GM21423 (cell line): ENCODE measurements around the gene NET1.

Experiments used
- ATAC-seq: cut with Tn5 transposase; IDR thresholded peaks from one replicate; pipeline ENCODE4 v1.9.1; 2021; ENCODE audit warnings: mild to moderate bottlenecking, moderate library complexity; ENCODE audit not compliant: unreplicated experiment

Gene NET1

DNA sequence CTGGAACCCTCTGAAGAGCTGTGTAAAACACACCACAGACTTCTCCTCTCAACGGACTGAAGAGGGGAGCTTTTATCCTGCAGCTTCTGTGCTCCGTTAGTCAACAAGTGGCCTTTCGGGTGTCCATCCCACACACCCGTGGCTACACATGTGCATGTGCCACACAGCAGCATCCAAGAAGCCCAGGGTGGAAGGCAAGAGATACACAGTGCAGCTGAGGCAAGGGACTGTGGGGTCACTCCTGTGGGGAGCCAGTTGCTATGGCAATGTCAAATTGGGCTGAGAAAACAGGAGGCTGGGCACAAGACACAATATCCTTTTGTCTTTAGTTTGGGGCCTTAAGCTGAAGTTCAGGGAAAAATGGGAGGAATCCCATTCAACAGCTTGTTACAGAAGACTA is 28.7 kb downstream of the NET1 start:
- ATAC-seq = no peak

DNA sequence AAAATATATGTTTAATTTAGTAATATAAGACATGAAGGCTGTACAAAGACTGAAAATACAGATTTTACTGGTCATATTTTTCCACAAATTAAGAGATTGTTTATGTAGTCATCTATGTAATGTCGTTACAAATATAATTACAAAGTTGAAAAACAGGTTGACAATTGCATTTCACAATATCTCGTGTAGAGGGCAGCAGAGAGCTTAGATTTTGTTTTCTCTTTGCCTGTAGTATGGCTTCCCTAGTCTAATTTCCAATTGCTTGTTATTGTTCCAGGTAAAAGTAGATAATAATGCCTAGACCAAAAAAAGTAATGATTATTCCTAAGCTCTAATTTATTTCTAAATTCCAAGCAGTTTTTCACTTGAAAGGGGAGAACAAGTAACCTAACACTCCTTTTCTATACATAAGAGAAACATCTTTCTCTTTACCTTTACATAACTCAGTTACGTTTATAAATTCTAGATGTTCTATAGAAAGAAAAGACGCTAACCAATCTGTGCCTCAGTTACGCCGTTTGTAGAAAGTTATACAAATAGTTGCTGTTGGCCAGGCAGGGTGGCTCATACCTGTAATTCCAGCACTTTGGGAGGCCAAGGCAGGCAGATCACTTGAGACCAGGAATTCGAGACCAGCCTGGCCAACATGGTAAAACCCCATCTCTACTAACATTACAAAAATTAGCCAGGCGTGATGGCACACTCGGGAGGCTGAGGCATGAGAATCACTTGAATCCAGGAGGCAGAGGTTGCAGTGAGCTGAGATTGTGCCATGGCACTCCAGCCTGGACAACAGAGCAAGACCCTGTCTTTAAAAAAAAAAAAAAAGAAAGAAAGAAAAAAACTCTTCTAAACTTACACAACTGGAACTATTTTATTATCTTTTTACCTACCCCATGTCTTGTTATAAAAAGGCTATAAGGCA is 30.0 kb downstream of the NET1 start:
- no peak for ATAC-seq

DNA sequence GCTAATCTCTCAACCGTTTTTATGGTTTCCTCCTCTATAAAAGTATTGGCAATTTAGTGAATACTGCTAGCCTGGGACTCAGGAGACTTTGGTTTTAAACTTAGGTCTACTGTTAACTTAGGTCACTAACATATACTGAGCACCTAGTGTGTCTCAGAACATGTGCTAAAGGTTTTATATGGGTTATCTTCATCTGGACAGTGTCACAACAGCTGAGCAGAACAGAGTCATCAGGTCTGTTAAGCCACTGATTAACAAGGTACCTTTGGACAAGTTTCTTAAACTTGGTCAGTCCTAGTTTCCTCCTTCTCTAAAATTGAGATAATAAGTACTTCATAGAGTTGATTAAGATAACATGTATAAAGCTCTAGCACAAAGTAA is 30.6 kb downstream of the NET1 start:
- ATAC-seq = peak; percentile 28

DNA sequence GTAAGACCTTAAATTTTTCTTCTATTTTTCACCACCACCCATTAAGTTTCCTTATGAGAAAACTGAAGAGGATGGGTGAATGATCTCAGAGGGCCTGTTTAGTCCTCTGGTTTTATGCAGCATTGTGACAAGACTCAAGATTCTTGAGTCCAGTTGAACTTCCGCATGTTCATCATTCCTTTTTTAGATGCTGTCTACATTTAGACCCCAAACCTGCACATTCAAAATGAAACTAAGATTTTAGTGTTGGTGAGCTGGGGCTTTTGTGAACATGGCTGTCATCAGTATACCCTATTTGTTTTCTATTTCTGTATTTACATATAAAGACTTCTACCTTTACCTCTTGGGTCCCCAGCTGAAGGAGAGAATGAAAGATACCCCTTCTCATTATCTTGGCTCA is 31.1 kb downstream of the NET1 start:
- ATAC-seq = peak; percentile 65

DNA sequence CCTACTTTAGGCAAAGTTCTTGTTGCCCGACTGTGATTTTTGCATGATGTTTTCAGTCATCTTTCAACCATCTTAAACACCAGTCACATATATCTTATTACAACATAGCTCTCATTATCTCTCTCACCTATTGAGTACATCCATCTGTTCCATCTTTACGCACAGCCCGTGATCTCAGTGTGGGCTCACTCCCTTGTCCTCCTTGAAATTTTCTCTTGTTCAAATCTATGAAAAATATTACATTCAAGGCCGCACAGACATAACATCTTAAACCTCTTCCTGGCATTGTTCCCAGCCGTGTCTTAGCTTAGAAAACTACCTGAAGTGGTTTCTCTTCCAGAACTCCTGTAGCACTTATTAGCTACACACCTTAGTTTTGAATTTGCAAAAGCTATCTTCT is 32.6 kb downstream of the NET1 start:
- no peak for ATAC-seq

DNA sequence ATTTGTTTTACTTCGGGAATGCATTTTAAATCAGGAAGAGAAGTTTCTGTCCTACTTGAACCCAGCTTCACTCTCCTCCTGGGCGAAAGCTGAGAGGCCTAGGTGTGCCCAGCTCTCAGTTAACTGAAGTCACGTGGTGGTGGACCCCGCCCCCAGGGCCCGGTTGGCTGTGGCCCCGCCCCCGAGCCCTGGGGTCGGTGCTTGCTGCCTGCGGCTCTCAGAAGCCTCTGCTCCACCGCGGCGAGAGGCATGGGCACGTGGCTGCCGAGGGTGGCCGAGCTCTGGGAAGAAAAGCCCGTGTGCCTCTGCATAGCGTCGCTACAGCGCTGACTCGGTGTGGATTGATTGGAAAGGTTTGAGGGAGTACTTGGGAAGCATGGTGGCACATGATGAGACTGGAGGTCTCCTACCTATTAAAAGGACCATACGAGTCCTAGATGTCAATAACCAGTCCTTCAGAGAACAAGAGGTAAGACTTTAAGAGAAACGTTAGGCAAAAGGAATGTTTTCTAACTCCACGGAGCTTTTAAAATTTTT is 34.1 kb downstream of the NET1 start:
- peak; percentile 51 for ATAC-seq

DNA sequence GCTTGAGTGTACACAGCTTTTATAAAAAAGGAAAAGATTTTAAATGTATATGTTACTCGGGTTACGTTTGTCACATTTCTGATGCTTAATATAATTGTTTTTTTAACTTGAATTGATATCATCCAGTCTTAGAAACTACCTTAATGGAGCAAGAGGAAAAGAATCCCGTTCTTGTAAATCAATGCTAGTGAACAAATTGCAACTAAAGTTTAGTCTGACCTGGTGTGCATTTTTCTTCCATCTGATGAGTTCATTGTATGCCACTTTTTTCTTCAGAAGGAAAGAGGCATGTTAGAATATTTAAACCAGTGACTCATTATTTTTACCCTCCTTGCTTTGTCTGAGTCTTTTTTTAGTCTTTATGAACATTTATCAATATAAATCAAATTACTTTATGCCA is 34.7 kb downstream of the NET1 start:
- no peak for ATAC-seq

DNA sequence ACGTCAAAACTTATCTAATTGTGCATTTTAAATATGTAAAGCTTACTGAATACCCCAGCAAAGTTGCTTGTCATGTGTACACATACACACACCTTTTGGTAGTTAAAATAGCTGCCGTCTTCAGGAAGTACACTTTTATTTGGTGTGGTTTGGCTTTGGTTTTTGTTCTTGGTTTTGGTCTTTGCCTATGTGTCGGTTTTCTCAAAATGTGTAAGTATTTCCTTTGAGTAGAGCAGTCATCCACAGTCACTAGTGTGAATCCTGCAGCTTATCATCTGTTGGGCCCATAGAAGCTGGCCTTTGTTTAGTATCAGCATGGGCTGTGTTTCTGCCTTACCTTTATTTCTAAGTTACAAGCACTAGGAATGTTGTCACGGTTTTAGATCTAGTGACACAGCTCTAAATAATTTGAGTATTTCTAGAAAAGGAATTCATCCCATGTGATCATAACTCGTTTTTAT is 35.3 kb downstream of the NET1 start:
- ATAC-seq = peak; percentile 47

DNA sequence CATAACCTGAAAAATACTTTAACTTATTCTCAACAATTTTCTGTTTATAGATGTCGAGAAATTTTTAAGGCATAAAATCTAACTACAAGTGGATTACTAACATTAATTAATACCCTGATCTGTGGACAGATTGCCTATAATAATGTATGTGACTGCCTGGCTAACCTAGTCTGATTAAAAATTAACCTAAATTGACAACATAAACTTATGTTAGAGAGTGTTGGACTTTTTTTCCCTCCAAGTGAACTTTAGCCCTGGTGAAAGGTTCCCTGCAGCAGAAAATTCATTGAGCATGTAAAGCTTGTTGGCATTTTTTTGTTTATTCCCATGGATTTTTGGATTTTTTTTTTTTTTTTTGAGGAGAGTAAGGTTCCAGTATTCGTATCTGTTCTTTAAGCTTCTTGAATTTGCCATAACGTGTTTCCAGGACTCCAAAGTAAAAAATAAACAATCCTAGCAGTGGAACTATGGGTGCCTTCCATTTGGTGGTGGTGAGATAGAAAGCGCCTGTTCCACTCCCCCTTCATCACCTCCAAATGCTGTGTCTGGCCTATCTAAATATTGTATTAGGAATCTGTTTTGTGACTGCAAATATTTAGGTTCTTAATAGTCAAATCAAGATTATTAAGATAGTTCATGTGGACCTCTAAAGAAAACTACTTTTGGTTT is 36.1 kb downstream of the NET1 start:
- no peak for ATAC-seq

DNA sequence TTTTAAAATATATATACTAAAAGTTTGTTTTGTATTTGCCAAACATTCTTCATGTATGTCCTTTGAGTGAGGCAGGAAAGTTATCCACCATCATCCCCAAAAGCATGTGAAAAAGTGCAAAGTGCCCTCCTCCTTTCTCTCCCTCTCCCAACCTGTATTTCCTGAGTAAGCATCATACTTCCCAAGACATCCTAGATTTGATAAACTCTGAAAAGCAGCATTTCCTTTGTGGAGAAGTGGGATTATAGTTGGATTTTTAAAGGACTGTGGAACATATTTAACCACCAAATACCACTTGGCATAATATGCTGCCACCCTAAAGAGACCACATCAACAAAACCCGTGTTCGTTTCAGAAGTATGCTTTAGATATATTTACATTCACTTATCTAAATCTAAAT is 36.9 kb downstream of the NET1 start:
- no peak for ATAC-seq

DNA sequence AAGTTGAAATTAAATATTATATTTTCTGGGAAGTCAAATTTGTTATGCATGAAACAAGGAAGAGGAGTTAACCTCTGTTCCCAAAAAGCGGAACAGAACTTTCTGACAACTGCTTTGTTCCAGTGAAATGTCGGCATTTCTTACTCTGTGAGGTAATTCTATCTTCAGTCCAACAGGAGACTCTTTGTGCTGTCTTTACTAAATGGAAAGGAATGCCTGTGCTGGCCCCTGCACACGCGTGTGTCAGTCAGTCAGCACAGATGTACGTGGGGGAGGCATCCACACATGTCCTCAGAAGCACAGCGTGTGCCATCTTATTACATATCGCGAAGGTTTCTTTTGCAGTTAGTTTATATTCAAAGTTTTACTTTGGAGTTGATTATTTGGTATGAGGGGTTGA is 37.5 kb downstream of the NET1 start:
- no peak for ATAC-seq

DNA sequence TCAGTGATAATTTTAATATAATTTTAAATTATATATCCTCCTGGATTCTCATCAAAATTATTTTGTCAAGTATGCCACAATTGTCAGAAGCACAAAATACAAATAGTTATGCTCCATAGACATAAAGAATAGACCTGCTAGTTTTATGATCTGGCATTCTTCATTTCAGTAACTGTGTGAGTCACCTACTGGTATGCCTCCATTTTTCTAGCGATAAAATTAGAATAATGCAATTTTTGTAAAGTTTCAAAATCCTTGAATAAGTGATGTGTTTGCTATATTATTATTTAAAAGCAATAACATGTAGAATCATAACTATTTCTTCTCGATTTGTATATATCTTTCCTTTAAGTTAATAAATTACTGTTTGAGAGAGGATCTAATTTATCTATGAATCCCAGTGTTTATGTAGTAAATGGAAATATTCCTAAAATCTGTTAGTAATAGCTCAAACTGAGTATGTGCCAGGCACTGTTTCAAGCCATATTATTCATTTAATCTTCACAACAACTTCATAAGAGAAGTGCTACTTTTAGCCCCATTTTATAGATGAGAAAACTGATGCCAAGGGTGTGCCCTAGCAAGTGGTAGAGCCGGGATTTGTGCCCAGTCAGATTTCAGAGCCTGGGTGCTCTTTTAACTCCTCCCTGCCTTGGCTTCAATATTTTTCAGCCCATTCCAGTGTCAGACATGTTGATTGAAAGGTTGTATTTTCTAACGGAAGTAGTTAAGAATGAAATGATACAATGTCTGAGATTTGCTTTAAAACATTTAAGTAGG is 38.4 kb downstream of the NET1 start:
- ATAC-seq = no peak

DNA sequence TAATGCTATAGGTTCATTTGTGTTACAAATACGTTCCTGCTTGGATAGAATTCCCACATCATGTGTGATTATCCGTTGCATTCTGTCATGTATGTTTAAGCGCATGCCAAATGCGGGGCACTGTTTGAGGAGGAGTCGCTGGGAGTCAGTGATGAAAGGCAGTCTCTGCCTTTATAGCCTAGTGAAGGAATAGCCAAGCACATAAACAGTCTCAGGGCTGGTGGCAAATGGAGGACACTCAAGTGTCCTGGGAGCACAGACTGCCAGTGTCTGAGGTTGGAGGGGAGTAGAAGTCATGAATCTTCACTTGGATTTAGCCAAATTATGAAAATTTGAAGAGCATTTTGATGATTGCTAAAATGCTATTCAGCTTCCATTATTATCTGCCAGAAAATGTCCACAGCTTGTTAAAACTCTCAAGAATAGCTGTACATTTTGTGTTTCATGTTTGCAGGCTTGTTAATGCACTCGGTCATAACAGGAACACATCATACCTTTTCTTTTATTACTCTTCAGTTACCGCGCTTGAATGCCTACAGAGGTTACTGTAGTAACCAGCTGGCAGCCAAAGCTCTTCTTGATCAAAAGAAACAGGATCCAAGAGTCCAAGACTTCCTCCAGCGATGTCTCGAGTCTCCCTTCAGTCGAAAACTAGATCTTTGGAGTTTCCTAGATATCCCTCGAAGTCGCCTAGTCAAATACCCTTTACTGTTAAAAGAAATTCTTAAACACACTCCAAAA is 41.6 kb downstream of the NET1 start:
- no peak for ATAC-seq

DNA sequence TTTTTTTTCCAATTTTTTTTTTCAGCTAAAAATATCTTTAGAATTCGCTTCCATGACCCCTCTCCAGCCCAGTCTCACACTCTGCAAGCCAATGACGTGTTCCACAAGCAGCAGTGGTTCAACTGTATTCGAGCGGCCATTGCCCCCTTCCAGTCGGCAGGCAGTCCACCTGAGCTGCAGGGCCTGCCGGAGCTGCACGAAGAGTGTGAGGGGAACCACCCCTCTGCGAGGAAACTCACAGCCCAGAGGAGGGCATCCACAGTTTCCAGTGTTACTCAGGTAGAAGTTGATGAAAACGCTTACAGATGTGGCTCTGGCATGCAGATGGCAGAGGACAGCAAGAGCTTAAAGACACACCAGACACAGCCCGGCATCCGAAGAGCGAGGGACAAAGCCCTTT is 44.2 kb downstream of the NET1 start:
- ATAC-seq = no peak

DNA sequence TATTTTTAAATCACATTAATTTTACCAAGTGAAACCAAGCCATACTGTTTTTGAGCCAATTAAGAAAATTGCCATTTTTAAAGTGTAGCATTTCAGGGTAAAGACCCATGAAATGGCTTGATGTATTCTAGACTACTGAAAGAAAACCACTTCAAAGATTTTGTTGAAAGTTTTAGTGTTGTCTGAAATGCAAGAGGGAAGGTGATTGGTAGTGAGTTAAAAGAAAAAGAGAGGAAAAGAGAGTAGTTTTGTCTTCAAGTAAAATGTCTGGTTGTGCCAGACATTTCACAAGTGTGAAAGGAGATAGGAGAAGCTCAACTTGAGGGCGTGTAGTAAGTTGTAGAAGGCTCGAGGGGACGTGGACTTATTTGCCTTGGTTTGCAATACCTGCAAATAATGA is 45.4 kb downstream of the NET1 start:
- ATAC-seq = no peak

DNA sequence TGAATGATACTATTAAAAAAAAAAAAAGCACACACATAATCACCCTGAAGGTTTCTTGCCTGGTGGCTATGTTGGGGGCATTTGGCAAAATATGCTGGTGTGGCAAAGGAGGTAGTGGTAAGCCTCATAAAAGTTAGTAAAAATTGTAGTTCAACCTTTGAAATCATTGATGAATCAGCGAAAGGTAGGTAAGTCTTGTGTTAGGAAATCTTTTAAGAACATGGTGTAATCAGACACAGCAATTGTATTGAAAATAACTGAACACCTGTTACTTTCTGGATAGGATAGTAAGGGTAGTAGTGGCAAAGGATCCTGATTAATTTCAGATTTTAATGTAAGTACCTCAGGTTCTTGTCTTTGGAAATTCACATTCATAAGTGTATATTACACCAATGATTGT is 46.1 kb downstream of the NET1 start:
- no peak for ATAC-seq

DNA sequence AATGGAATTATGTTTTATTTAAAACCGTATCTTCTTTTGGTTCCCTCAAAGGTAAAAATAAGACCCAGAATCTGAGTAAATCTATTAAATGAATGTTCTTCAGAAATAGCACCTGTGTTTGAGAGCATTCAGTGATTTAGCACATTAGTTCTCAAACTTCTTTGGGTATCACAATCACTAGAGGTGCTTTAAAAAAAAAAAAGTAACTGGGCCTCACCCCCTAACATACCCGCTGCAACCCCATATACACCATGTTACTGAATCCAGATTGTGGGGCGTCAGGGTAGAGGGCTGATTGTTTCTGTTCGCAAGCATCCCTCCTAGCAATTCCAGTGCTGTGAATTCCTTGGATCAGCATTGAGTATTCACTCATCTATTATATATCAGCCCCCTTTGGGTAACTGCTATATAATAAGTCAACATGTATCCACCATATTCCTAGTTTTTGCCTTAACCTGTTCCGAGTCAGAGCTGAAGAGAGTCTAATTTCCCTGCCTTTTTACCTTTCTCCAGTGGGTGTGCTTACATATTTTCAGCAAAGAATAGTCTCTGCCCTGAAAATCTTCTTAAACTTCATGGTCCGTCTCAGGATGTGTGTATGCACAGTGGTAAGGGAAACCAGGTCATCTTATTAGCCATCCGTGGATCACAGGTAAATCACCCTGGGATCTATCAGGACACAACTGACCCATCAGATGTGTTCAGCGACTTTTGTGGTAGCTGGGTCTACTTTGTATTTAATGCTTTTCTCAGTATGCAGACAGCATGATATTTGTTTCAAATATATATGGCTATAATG is 46.8 kb downstream of the NET1 start:
- ATAC-seq = no peak

DNA sequence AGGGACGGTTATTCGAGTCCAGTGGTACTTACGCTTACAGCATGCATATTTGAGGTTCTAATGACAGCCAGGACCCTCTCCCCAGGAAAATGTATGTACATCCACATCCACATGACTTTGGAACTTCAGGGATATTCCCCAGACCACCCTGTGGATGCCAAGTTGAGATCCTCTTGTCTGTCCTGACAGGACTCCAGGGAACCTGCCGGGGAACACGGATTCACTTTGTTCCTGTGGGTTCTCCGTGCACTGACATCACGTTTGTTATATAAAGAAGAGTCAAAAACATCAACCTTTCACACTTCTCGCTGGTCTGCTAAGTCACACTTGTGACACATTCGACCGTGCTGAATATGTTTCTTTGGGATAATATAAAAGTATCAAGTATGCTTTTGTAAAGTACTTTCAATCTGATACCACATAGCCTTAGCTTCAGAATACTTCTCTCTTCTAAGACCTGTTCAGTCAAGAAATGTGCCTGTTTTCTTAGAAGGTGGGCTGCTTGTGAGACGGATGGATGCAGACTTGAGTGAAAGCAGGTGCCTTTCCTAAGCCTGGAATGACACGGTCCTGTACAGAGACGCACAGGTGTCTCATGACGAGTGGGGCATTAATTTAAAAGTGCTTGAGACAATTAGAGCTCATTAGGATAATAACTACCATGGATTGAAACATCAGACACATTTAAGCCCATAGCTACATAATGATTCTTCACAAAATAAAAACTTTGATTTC is 48.3 kb downstream of the NET1 start:
- no peak for ATAC-seq

DNA sequence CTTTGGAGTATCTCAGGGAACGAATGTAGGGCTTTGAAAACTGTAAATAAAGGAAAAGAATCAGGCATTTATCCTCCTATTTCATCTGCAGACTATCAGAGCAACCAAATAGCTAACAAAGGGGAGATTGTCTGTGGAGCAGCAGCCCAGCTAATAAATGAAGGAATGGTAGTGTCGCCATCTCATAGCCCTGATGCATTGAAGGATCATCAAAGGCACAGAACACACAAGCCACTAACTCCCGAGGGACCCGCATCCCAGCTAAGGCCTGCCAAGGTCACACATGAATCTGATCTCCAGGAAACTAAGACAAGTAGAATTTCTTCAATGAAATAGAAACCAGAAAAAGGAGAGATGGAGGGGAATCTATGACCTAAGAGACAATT is 48.8 kb downstream of the NET1 start:
- no peak for ATAC-seq
